GM19395 (cell line): ENCODE data around the gene RIMBP2.
"Not testable (repeated sequence)": the region's sequence is repeated elsewhere in the genome, so short reads cannot be mapped to it uniquely, and the experiment has no call there.

Experiments
- ATAC-seq: cut with Tn5 transposase; IDR thresholded peaks from one replicate; pipeline ENCODE4 v1.9.1; 2021; ENCODE audit warnings: mild to moderate bottlenecking, moderate library complexity; ENCODE audit not compliant: unreplicated experiment

Gene RIMBP2

GRCh38 chr12:130663514-130663913 lies 52.6 kb downstream of the RIMBP2 start:
- no peak for ATAC-seq

- ATAC-seq = no peak
Measured at GRCh38 chr12:130661486-130662255, 54.4 kb downstream of the RIMBP2 start.

GRCh38 chr12:130661059-130661458 lies 55.0 kb downstream of the RIMBP2 start:
- no peak for ATAC-seq

GRCh38 chr12:130658145-130658911 lies 57.8 kb downstream of the RIMBP2 start:
- no peak for ATAC-seq

- no peak for ATAC-seq
Measured at GRCh38 chr12:130656411-130656810, 59.7 kb downstream of the RIMBP2 start.

- ATAC-seq = no peak
Measured at GRCh38 chr12:130655881-130656280, 60.2 kb downstream of the RIMBP2 start.

- ATAC-seq = no peak
Measured at GRCh38 chr12:130655010-130655409, 61.1 kb downstream of the RIMBP2 start.

- ATAC-seq = no peak
Measured at GRCh38 chr12:130651188-130651959, 64.7 kb downstream of the RIMBP2 start.

- no peak for ATAC-seq
Measured at GRCh38 chr12:130650131-130650530, 66.0 kb downstream of the RIMBP2 start.

- ATAC-seq = no peak
Measured at GRCh38 chr12:130649101-130650045, 66.7 kb downstream of the RIMBP2 start.

GRCh38 chr12:130647814-130648213 lies 68.3 kb downstream of the RIMBP2 start:
- no peak for ATAC-seq

- ATAC-seq = no peak
Measured at GRCh38 chr12:130646716-130647370, 69.3 kb downstream of the RIMBP2 start.

- not testable (repeated sequence) for ATAC-seq
Measured at GRCh38 chr12:130646191-130646590, 69.9 kb downstream of the RIMBP2 start.

GRCh38 chr12:130645751-130646150 lies 70.3 kb downstream of the RIMBP2 start:
- no peak for ATAC-seq

GRCh38 chr12:130644566-130644965 lies 71.5 kb downstream of the RIMBP2 start:
- no peak for ATAC-seq

GRCh38 chr12:130644146-130644545 lies 72.0 kb downstream of the RIMBP2 start:
- no peak for ATAC-seq

- ATAC-seq = no peak
Measured at GRCh38 chr12:130642856-130643255, 73.2 kb downstream of the RIMBP2 start.

GRCh38 chr12:130641533-130642184 lies 74.4 kb downstream of the RIMBP2 start:
- no peak for ATAC-seq

GRCh38 chr12:130640901-130641300 lies 75.2 kb downstream of the RIMBP2 start:
- ATAC-seq = no peak
